ENCODE results near the gene CKS2.
"Not testable (repeated sequence)": the region's sequence is repeated elsewhere in the genome, so short reads cannot be mapped to it uniquely, and the experiment has no call there.

CKS2 gene

DNA sequence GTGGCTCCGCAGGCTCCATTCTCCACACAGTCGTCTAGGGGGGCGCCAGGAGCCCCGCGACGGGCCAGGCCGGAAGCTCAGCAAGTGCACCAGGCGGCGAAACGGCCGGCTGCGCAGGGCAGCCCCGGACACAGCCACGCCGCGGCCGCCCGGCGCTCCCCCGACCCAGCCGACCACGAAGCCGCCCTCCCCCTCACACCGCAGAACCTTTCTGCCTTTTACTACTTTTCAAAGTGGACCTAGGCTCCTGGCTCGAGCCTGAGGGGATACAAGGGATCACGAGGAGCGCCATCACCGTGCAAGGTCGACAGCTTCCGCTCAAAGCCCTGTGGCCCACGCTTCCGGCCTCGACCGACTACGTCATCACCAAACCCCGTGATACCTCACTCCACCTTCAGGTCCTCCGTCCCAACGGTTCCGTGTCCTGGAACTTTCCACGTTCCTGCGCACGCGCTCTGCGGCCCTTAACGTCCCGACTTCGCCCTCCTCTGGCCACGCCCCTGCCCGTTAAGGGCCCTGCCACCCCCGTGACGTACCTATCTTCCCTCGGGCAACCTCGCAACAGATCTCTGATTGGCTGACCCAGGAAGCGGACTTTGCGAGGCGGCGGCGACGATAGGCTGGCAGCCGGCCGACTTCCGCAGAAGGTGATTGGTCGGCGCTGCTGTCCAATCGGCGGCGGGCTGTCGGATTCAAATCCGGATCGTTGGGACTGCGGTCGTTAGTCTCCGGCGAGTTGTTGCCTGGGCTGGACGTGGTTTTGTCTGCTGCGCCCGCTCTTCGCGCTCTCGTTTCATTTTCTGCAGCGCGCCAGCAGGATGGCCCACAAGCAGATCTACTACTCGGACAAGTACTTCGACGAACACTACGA is at the start of gene CKS2:
Gene CKS2 (plus strand): TSS at position 721 of the 871 bp plus-strand sequence. CDS start 98 bp downstream, at position 819.
- peak; percentile 100 for DNase-seq
- in situ Hi-C loops (cut with MboI; ENCODE audit: low pct_unique_long_range_greater_than_20kb, low sequenced_read_pairs), result no loop called here

DNA sequence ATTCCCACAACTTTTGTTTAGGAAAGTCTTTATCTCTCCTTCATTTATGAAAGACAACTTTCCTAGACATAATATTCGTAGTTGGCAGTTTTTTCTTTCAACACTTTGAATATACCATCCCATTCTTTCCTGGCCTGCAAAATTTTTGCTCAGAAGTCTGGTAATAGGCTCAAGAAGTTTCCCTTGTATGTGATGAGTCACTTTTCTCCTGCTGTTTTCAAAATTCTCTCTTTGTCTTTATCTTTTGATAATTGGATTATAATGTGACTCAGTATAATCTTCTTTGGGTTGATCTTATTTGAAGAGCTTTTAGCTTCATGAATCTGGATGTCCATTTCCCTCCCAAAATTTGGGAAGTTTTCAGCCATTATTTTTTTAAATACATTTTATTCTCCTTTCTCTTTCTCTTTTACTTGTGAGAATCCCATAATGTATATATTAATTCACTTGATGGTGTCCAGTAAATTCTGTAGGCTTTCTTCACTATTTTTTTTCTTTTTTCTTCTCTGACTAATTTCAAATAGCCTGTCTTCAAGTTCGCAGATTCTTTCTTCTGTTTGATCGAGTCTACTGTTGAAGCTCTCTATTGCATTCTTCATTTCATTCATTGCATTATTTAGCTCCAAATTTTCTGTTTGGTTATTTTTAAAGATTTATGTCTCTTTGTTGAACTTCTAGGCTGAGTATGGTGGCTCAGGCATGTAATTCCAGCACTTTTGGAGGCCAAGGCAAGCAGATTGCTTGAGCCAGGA is 37.3 kb upstream of the CKS2 start:
- in situ Hi-C loops (cut with MboI; ENCODE audit: low pct_unique_long_range_greater_than_20kb, low sequenced_read_pairs), result no loop called here

DNA sequence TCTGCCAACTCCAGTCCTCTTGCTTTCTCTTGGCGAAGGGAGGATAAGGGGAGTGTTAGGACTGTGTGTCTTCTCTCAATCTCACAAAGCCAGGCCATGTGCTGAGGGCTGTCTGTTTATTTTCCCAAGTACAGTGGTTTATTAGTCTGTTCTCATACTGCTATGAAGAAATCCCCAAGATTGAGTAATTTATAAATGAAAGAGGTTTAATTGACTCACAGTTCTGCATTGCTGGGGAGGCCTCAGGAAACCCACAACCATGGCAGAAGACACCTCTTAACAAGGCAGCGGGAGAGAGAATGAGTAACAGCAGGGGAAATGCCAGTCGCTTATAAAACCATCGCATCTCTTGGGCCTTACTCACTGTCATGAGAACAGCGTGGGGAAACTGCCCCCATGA is 36.2 kb upstream of the CKS2 start:
- DNase-seq, result no peak
- in situ Hi-C loops (cut with MboI; ENCODE audit: low pct_unique_long_range_greater_than_20kb, low sequenced_read_pairs), result no loop called here

More for the DNA sequence above, 37.3 kb upstream of the CKS2 start:
- DNase-seq, result no peak

DNA sequence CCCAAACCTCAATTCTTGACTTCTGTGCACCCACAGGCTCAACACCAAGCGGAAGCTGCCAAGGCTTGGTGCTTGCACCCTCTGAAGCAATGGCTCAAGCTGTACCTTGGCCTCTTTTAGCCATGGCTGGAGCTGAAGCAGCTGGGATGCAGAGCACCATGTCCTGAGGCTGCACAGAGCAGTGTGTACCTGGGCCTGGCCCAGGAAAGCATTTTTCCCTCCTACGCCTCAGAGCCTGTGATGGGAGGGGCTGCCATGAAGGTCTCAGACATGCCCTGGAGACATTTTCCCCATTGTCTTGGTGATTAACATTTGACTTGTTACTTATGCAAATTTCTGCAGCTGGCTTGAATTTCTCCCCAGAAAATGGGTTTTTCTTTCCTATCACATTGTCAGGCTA is 35.0 kb upstream of the CKS2 start:
- in situ Hi-C loops (cut with MboI; ENCODE audit: low pct_unique_long_range_greater_than_20kb, low sequenced_read_pairs); DNase-seq: not testable (repeated sequence)

DNA sequence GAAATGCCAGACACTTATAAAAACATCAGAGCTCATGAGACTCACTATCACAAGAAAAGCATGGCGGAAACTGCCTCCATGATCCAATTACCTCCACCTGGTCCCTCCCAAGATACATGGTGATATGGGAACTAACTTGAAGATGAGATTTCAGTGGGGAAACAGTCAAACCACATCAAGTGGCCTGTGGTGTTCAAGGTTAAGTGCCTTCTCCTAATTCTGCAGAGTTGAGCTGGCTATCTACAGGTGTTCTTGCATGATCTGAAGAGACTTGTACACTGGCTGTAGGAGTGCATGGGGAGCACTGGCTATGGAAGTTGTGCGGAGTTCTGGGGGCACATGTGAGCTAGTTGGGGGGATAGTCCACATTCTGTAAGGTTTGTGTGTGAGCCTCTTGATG is 34.0 kb upstream of the CKS2 start:
- DNase-seq, result no peak
- in situ Hi-C loops (cut with MboI; ENCODE audit: low pct_unique_long_range_greater_than_20kb, low sequenced_read_pairs), result no loop called here

DNA sequence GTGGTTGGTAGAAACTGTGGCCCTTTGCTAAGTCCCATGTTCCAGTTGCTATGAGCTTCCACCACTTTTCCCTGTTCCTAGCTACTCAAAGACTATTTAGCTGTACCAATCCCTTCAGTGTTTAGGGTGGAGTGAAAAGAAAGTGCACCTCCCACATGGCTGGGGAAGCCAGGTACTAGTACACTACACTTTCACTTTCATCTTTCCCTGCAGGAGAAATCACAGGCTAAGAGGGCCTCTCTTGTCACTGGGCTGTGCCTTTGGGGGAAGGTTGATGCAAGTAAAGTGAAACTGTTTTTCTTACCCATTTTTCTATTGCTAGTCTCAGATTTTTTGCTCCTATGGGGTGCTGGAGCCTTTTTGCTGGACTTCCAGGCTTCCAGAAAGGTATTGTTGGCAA is 33.5 kb upstream of the CKS2 start:
- no peak for DNase-seq
- in situ Hi-C loops (cut with MboI; ENCODE audit: low pct_unique_long_range_greater_than_20kb, low sequenced_read_pairs), result no loop called here

DNA sequence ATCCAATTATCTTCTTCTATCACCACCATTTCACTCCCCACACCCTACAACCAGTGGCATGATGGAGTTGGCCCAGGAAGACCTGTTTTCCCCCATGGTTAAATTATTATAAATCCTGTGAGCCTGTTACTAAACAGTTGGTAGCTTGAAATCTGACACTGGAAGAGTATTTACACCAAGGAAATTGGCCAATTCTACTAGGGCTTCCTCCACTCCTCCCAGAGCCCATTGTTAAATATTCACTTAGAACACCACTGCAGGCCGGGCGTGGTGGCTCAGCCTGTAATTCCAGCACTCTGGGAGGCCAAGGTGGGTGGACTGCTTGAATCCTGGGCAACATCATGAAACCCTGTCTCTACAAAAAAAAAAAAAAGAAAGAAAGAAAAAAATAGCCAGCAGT is 32.4 kb upstream of the CKS2 start:
- in situ Hi-C loops (cut with MboI; ENCODE audit: low pct_unique_long_range_greater_than_20kb, low sequenced_read_pairs), result no loop called here
- no peak for DNase-seq

DNA sequence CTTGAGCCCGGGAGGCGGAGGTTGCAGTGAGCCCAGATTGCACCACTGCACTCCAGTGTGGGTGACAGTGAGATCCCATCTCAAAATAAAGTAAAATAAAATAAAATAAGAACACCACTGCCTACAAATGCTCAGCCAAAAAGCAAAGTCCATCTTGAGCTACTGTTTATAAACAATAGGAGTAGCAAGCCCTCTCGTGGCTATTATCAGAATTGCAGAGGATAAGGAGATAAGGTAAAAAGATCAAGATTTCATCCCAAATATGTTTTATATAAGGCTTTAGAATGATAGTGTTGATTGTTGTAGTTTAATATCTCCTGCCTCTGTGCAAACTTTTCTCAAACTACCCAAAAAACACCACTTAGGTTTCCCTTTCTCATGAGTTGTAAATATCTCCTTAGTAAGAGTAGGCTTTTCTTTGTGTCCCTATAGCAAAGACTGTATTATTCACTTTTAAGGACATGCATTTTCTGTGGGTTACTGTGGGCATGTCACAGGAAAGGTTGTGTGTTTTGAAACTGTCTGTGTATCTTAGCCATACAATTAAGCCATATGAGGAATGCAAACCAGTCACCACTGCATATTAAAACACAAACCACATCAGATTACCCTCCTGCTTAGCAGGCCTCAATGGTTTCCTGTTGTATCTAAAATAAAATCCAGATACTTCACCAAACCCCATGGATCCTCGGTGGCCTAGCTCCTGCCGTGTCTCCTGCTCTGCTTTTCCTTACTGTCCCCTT is 31.8 kb upstream of the CKS2 start:
- in situ Hi-C loops (cut with MboI; ENCODE audit: low pct_unique_long_range_greater_than_20kb, low sequenced_read_pairs), result no loop called here

DNA sequence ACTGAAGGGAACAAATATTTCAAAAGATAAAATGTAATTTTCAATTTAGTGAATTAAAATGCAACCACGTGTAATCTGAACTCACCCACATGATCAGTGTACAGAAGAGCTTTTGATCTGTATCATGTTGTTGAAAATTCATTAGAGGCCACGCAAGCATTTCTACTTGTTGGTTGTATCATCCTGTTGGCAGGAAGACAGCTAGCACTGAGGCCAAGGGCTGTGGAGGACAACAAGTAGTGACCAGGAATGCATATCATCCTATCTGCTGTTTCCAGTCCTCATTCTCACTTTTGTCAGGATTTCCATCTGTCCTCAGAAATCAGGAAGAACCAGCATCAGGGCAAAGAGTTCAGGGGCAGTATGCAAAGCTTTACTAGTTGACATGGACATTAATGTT is 29.9 kb upstream of the CKS2 start:
- in situ Hi-C loops (cut with MboI; ENCODE audit: low pct_unique_long_range_greater_than_20kb, low sequenced_read_pairs), result no loop called here
- no peak for DNase-seq

More for the DNA sequence above, 31.8 kb upstream of the CKS2 start:
- peak; percentile 45 for DNase-seq

DNA sequence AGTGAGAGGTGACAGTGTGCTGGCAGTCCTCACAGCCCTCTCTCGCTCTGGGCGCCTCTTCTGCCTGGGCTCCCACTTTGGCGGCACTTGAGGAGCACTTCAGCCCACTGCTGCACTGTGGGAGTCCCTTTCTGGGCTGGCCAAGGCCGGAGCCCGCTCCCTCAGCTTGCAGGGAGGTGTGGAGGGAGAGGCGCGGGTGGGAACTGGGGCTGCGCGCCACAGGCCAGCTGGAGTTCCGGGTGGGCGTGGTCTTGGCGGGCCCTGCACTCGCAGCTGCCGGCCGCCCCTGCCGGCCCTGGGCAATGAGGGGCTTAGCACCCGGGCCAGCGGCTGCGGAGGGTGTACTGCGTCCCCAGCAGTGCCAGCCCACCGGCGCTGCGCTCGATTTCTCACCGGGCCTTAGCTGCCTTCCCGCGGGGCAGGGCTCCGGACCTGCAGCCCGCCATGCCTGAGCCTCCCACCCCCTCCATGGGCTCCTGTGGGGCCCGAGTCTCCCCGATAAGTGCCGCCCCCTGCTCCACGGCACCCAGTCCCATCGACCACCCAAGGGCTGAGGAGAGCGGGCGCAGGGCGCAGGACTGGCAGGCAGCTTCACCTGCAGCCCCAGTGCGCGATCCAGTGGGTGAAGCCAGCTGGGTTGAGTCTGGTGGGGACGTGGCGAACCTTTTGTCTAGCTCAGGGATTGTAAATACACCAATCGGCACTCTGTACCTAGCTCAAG is 28.6 kb upstream of the CKS2 start:
- in situ Hi-C loops (cut with MboI; ENCODE audit: low pct_unique_long_range_greater_than_20kb, low sequenced_read_pairs), result not testable (repeated sequence)

DNA sequence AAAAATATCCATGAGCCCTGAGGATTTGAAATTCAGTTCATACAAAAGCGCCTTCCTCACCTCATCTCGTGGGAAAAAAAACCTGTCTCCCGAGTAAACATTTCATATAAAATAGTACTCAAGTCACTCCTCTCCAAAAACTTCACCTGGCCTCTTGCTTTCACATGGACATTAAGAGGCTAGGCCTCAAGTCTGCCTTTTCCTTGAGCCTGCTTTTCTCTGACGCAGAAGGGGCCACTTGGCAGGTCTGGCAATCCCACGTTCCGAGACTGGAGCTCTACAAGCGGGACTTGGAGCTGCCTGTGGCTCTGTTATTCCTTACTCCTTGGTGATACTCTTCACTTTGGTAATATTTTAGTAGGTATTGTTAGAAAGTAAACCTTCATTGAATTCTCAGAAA is 26.9 kb upstream of the CKS2 start:
- in situ Hi-C loops (cut with MboI; ENCODE audit: low pct_unique_long_range_greater_than_20kb, low sequenced_read_pairs), result no loop called here
- DNase-seq, result no peak

More for the DNA sequence above, 28.6 kb upstream of the CKS2 start:
- DNase-seq, result not testable (repeated sequence)

DNA sequence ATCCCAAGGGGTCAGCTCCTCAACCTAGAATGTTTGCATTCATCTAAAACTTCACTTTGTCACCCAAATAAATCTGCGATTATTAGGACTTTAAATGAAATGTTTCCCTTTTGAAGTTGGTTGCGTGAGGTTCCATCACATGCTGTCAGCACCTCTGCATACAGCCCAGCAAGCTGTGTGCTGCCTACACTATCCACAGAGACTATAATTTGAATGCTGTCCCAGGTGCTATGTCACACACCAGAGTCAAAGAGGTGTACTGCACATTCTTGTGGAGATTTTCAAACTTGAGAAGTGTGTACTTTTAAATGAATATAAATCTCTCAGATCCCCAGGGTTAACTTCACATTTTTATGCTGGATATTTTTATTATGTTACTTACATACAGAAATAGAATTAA is 19.3 kb upstream of the CKS2 start:
- in situ Hi-C loops (cut with MboI; ENCODE audit: low pct_unique_long_range_greater_than_20kb, low sequenced_read_pairs), result no loop called here
- no peak for DNase-seq

DNA sequence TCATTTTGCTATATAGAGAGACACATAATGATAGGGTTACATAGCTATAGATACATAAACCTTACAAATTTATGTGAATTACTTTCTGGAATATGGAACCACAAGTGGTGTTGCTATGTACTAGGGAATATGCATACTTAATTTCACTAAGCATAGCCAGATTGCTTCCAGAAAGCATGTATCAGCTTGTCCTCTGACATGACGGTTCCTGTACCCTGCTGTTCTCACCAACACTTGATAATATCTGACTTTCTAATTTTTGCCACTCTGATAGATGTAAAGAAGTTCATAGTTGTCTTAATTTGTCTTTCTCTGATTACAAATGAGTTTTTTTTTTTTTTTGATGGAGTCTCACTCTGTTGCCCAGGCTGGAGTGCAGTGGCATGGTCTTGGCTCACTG is 18.0 kb upstream of the CKS2 start:
- no peak for DNase-seq
- in situ Hi-C loops (cut with MboI; ENCODE audit: low pct_unique_long_range_greater_than_20kb, low sequenced_read_pairs), result no loop called here

DNA sequence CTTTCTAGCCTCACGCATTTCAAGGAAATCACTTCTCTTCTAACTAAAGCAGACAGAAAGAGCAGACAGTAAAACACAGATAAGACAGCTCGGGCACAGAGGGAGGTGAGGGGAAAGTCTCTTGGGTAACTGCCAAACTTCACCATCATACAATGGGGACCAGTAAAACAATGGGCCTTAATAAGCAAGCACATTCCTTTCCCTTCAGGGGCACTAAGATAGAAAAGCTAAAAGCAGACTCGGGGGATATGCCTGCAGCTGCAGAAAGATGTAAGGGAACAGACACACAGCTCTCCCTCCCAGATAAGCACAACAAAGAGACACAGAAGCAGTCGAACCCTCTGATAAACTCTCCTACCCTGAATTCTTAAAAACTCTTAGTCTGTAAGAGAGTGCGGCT is 15.6 kb upstream of the CKS2 start:
- in situ Hi-C loops (cut with MboI; ENCODE audit: low pct_unique_long_range_greater_than_20kb, low sequenced_read_pairs), result no loop called here
- no peak for DNase-seq

DNA sequence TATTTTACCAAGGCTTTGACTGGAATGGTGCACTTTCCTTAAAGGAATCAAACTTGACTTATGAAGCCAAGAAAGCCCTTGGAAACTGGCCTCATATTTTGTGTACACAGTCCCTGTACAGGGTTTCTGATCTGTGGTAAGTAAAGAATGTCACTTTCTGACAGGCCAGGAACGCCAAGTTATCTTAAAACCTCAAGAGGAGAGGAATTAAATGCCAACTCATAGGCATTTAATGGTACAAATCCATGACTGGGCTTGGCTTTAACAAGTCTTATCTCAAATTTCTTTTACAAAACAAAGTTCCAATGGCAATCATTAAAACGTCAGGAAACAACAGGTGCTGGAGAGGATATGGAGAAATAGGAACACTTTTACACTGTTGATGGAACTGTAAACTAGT is 9.0 kb upstream of the CKS2 start:
- in situ Hi-C loops (cut with MboI; ENCODE audit: low pct_unique_long_range_greater_than_20kb, low sequenced_read_pairs); DNase-seq: not testable (repeated sequence)

DNA sequence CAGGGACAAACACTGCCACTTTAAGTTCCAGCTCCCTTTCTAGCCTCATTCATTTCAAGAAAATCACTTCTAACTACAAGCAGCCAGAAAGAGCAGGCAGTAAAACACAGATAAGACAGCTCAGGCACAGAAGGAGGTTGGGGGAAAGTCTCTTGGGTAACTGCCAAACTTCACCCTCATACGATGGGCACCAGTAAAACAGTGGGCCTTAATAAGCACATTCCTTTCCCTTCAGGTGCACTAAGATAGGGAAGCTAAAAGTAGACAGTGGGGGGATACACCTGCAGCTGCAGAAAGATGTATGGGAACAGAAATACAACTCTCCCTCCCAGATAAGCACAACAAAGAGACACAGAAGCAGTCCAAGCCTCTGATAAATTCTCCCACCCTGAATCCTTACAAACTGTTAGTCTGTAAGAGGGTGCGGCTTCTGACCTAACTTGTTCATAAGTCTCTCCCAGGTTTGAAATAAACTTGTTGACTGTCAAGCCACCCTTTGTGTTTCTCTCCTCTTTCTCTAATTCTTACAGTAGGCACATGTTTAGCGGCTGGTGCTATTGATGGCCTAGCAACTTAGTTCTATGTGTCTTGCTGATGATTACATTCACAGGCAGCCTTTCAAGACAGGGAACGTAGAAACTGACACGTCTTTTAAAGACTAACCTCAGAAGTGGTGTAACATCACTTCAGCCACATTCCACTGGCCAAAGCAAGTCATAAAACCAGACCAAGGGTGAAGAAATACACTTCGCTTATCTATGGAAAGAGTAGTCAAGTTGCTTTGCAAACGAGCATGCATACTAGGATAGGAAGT is 6.8 kb upstream of the CKS2 start:
- in situ Hi-C loops (cut with MboI; ENCODE audit: low pct_unique_long_range_greater_than_20kb, low sequenced_read_pairs), result no loop called here
- DNase-seq, result no peak

DNA sequence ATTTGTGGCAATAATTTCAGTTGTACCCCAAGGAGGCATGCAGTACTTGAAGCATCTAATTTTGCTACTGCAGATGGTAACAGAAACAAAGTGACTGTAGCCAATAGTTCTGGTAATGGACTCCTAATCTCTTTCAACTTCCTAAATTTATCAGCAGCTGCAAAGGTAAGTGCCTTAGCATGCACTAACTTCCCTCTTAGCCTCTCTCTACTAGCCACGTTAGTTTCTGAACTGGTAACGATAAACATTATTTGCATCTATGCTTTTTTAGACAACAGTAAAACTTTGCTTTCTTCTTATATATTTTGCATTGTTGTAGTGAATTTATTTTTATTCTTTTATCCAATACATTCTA is 6.2 kb upstream of the CKS2 start:
- peak; percentile 44 for DNase-seq
- in situ Hi-C loops (cut with MboI; ENCODE audit: low pct_unique_long_range_greater_than_20kb, low sequenced_read_pairs), result no loop called here

DNA sequence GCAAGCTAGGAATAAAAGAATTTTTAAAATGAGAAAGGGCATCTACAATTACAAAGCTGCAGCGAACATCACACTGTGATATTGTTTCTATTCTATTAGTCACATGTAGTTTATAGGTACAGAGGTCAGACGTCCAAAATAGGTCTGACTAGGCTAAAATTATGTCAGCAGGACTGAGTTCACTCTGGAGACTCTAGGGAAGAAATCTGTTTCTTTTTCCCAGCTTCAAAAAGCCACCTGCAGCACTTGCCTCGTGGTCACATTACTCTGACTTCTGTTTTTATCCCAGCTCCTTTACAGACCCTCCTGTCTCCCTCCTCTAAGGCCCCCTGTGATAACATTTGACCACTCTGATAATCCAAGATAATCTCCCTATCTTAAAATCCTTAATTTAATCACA is 5.1 kb upstream of the CKS2 start:
- in situ Hi-C loops (cut with MboI; ENCODE audit: low pct_unique_long_range_greater_than_20kb, low sequenced_read_pairs), result no loop called here
- DNase-seq, result no peak
